Mononuclear cell (primary cell): ENCODE measurements around the gene RPS3. TPM values are rescaled to one million over a fixed set of nuclear protein-coding genes. Genes with fewer than 3 reads are reported as not detected.

Source experiments
- H3K27me3 ChIP-seq: 2 replicates; pipeline ENCODE4 v1.6.0; 2011; ENCODE audit warnings: low read length, control low read depth; ENCODE audit not compliant: insufficient read depth
- H3K4me1 ChIP-seq: 2 replicates; pipeline ENCODE4 v1.5.1; 2011; ENCODE audit warnings: mild to moderate bottlenecking, low read length, control low read depth; ENCODE audit not compliant: insufficient read depth
- H3K4me3 ChIP-seq: 2 replicates; pipeline ENCODE4 v1.5.1; 2011; ENCODE audit warnings: mild to moderate bottlenecking, low read length, moderate library complexity
- H3K9me3 ChIP-seq: 2 replicates; pipeline ENCODE4 v1.5.1; 2011; ENCODE audit warnings: low read depth, mild to moderate bottlenecking, control low read depth, low read length
- total RNA-seq: library from RNA; depleted of rRNA; stranded (reverse); fragments of >200 nt; gene quantifications from one replicate; pipeline ENCODE4 v1.2.3, GENCODE V29; 2012

Gene RPS3
- total RNA-seq, 1 donor, result 3,272 TPM

GRCh38 chr11:75432911-75433321 is 33.6 kb downstream of the RPS3 start, which contains the start of gene KLHL35:
TSS of gene KLHL35 (minus strand) at chr11:75433203. CDS start at chr11:75430629, 2,574 bp downstream.
- peaks cover 43% of the 10 kb centered on the region for H3K27me3 ChIP-seq
- H3K9me3 ChIP-seq, result no peaks in the 10 kb centered on the region
- H3K4me1 ChIP-seq, result peaks cover 17% of the 10 kb centered on the region
- no peak within 1 kb of the TSS for H3K4me3 ChIP-seq

DNA sequence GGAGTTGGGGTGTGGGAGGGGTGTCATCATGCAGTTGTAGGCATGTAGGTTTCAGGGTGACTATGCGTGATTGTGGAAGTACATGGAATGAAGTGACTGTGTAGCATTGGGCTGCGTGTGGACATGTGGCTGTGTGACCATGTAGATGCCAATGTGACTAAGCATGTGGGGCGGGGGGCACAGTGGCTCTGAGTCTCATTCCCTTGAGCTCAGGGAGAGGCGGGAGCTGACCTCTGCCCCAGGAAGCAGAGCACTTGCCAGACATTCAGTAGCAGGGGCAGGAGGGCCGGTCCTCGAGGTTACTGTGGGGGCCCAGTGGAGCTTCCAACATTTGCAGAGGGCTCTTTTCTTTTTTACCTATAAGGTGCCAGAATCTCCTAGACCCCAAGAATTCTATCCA is 34.1 kb downstream of the RPS3 start:
- Histone ChIP-seq H3K4me1 (peaks cover 17% of the 10 kb centered on the region), H3K27me3 (peaks cover 38% of the 10 kb centered on the region), H3K9me3 (no peaks in the 10 kb centered on the region), H3K4me3 (no peak overlapping the region)

GRCh38 chr11:75434051-75434450 is 34.7 kb downstream of the RPS3 start:
- peaks cover 17% of the 10 kb centered on the region for H3K4me1 ChIP-seq
- H3K9me3 ChIP-seq, result no peaks in the 10 kb centered on the region
- H3K27me3 ChIP-seq, result peaks cover 32% of the 10 kb centered on the region
- H3K4me3 ChIP-seq, result no peak overlapping the region

DNA sequence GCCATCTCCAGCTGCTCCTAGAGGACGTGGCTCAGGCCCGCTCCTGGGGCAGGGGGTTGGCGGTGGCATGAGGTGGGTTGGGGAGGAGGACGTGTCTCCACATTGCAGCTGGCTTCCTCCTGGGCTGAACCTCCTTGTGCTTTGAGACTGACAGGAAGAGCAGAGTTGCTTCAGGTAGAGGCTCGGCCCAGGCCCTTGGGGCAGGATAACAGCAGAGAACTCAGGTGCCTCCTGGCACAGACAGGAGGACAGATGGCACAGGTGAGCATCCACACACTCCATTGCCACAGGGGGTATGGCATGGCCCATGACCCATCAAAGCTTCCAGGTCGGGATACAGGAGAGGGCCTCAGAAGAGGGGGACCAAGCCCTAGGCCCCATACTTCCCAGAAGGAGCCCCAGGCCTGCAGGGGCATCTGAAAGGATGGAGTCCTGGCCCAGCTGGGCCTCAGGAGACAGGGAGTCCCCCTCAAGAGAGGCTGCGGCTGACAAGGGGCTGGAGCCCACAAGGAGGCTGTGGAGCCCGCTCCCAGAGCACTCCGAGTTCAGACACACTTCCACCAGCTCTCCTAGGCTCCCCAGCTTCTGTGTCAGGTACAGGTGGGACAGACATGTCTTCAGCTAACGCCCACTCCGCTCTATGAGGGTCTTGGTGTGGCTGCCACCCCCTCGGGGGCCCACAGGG is 35.7 kb downstream of the RPS3 start:
- H3K4me1 ChIP-seq, result peaks cover 11% of the 10 kb centered on the region
- H3K4me3 ChIP-seq, result no peak overlapping the region
- H3K27me3 ChIP-seq, result peaks cover 25% of the 10 kb centered on the region
- no peaks in the 10 kb centered on the region for H3K9me3 ChIP-seq

GRCh38 chr11:75435571-75435925 is 36.2 kb downstream of the RPS3 start:
- Histone ChIP-seq H3K27me3 (peaks cover 24% of the 10 kb centered on the region), H3K4me1 (peaks cover 8% of the 10 kb centered on the region), H3K4me3 (no peak overlapping the region)

GRCh38 chr11:75436806-75437205 is 37.5 kb downstream of the RPS3 start:
- H3K9me3 ChIP-seq, result no peaks in the 10 kb centered on the region
- H3K4me1 ChIP-seq, result no peaks in the 10 kb centered on the region
- H3K4me3 ChIP-seq, result no peak overlapping the region
- peaks cover 11% of the 10 kb centered on the region for H3K27me3 ChIP-seq

More at GRCh38 chr11:75435571-75435925, 36.2 kb downstream of the RPS3 start:
- no peaks in the 10 kb centered on the region for H3K9me3 ChIP-seq

GRCh38 chr11:75437966-75438659 is 38.8 kb downstream of the RPS3 start:
- Histone ChIP-seq H3K4me1 (no peaks in the 10 kb centered on the region), H3K4me3 (no peak overlapping the region), H3K9me3 (no peaks in the 10 kb centered on the region), H3K27me3 (no peaks in the 10 kb centered on the region)

GRCh38 chr11:75439026-75439425 is 39.7 kb downstream of the RPS3 start:
- Histone ChIP-seq H3K4me1 (no peaks in the 10 kb centered on the region), H3K27me3 (no peaks in the 10 kb centered on the region), H3K9me3 (no peaks in the 10 kb centered on the region), H3K4me3 (no peak overlapping the region)

- Histone ChIP-seq H3K9me3 (no peaks in the 10 kb centered on the region), H3K4me1 (no peaks in the 10 kb centered on the region), H3K27me3 (no peaks in the 10 kb centered on the region), H3K4me3 (no peak overlapping the region)
These were observed 40.3 kb downstream of the RPS3 start for GRCh38 chr11:75439495-75440120.

DNA sequence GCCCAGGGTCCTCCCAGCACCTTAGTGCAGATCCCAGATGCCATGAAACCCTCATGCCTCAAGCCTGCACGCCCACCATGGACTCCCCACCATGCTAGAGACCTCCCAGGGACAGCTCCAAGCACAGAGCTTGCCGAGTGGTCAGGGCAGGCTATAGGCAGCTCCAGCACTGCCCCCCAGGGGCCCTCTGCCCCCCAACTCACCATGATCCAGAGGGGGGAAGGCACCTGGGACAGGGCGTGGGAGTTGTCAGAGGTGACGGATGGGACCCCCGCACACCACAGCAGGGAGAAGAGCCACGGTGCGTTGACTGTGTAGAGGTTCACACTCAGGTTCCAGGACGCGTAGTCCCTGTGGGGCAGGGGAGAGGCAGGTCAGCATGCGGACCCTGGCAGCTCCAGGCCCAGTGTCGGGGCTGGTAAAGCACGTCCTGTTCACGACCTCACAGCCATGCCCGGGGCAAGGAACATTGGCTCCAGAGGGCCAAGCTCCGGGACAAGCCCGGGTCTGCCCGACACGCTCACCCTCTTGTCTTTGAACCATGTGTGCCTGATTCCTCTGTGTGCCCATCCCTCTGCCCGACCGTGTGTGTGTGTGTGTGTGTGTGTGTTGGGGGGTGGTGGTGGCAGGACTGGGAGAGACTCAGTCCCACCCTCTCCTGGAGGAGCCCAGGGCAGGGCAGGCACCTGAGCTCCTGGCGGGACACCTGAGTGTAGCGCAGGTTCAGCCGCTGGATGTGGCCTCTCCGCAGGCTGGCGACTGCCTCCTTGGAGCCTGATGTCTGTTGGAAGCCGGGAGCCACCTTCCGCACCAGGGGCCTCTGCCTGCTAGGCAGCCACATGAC is 41.9 kb downstream of the RPS3 start:
- Histone ChIP-seq H3K27me3 (no peaks in the 10 kb centered on the region), H3K9me3 (no peaks in the 10 kb centered on the region), H3K4me1 (no peaks in the 10 kb centered on the region), H3K4me3 (no peak overlapping the region)

- H3K4me3 ChIP-seq, result no peak overlapping the region
- no peaks in the 10 kb centered on the region for H3K9me3 ChIP-seq
- H3K4me1 ChIP-seq, result no peaks in the 10 kb centered on the region
- no peaks in the 10 kb centered on the region for H3K27me3 ChIP-seq
These were observed 42.5 kb downstream of the RPS3 start for GRCh38 chr11:75441804-75442132.

DNA sequence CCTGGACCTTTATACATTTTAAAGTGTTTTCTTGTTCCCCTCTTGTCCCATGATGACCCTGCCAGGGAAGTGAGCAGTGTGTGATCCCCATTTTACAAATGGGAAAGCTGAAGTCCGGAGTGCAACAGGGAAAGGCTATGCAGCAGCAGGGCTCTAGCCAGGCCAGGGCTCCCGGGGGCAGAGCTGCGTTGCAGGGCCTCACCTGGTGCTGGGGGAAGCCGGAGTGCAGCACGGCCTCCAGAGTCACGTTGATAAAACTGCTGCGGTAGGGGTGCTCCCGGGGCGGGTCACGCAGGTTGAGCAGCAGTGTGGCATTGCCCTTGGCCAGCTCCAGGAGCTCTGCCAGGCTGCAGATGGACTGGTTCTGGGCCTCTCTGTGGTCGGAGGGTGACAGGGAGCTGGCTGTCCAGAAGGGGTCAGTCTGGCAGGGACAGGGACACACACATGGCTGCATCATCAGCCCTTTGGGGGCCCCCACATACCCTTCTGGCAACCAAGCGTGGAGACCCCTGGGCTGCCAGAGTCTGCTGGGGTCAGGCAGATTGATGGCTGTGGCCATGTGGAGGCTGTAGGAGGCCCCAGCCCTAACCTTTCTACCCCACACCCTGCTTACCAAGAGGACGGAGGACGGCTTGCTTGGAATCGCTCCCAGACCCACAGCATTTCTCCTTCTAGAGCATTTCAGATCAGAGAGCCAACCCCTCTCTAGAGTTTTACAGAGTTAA is 43.0 kb downstream of the RPS3 start:
- Histone ChIP-seq H3K9me3 (no peaks in the 10 kb centered on the region), H3K4me3 (no peak overlapping the region), H3K4me1 (no peaks in the 10 kb centered on the region), H3K27me3 (no peaks in the 10 kb centered on the region)

- Histone ChIP-seq H3K27me3 (no peaks in the 10 kb centered on the region), H3K9me3 (no peaks in the 10 kb centered on the region), H3K4me3 (no peak overlapping the region), H3K4me1 (no peaks in the 10 kb centered on the region)
These were observed 43.7 kb downstream of the RPS3 start for GRCh38 chr11:75443043-75443442.

GRCh38 chr11:75445315-75445953 is 46.1 kb downstream of the RPS3 start:
- no peaks in the 10 kb centered on the region for H3K4me1 ChIP-seq
- no peaks in the 10 kb centered on the region for H3K9me3 ChIP-seq
- no peaks in the 10 kb centered on the region for H3K27me3 ChIP-seq
- no peak overlapping the region for H3K4me3 ChIP-seq
